ENCODE measurements around the gene GTPBP2. TPM values are rescaled to one million over a fixed set of nuclear protein-coding genes. Genes with fewer than 3 reads are reported as not detected.
A peak's percentile ranks its signal among the peaks of the same experiment; 100 is the strongest.
"Not testable (repeated sequence)": the region's sequence is repeated elsewhere in the genome, so short reads cannot be mapped to it uniquely, and the experiment has no call there.

Gene GTPBP2
- total and polyA plus RNA-seq, 2 donors: 36.3 to 40.4 TPM

DNA sequence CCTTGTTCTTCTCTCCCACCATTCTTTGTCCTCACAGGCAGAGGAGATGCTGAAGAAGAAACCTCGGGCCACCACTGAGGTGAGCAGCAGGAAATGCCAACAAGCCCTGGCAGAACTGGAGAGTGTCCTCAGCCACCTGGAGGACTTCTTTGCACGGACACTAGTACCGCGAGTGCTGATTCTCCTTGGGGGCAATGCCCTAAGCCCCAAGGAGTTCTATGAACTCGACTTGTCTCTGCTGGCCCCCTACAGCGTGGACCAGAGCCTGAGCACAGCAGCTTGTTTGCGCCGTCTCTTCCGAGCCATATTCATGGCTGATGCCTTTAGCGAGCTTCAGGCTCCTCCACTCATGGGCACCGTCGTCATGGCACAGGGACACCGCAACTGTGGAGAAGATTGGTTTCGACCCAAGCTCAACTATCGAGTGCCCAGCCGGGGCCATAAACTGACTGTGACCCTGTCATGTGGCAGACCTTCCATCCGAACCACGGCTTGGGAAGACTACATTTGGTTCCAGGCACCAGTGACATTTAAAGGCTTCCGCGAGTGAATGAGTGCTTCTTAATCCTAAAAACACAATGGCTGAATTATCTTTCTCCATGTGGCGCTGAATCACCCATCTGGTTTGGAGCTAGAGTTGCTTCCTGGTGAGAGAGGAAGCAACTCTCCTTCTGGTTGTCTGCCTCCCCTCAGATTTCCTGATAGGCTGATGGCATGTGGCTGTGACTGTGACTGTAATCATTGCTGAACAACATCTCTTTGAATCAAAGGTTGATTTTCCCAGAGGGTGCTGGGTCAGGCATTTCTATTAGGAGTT, 11.1 kb upstream of the GTPBP2 start:
- WGBS: 89% methylated on average over 21 of the region's 21 CpGs
- Histone ChIP-seq H3K36me3 (ENCODE audit: insufficient read depth) (peaks cover 6% of the 10 kb centered on the region), H3K4me3 (ENCODE audit: low read depth, low read length) (no peak overlapping the region), H3K4me1 (ENCODE audit: insufficient read depth) (no peaks in the 10 kb centered on the region), H3K27ac (ENCODE audit: low read depth) (no peak overlapping the region)
- no peak for DNase-seq (ENCODE audit: extremely low spot score)

DNA sequence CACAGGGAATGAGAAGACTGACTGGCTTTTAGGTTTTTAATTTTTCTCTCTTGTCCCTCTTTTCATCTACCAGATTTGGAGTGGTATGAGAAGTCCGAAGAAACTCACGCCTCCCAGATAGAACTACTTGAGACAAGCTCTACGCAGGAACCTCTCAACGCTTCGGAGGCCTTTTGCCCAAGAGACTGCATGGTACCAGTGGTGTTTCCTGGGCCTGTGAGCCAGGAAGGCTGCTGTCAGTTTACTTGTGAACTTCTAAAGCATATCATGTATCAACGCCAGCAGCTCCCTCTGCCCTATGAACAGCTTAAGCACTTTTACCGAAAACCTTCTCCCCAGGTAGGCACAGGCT, 7.2 kb upstream of the GTPBP2 start:
- 18% methylated on average over 7 of the region's 7 CpGs for WGBS
- Histone ChIP-seq H3K36me3 (ENCODE audit: insufficient read depth) (peaks cover 6% of the 10 kb centered on the region), H3K4me1 (ENCODE audit: insufficient read depth) (no peaks in the 10 kb centered on the region), H3K27ac (ENCODE audit: low read depth) (no peak overlapping the region), H3K4me3 (ENCODE audit: low read depth, low read length) (peak overlapping the region; percentile 58)
- no peak for DNase-seq (ENCODE audit: extremely low spot score)

DNA sequence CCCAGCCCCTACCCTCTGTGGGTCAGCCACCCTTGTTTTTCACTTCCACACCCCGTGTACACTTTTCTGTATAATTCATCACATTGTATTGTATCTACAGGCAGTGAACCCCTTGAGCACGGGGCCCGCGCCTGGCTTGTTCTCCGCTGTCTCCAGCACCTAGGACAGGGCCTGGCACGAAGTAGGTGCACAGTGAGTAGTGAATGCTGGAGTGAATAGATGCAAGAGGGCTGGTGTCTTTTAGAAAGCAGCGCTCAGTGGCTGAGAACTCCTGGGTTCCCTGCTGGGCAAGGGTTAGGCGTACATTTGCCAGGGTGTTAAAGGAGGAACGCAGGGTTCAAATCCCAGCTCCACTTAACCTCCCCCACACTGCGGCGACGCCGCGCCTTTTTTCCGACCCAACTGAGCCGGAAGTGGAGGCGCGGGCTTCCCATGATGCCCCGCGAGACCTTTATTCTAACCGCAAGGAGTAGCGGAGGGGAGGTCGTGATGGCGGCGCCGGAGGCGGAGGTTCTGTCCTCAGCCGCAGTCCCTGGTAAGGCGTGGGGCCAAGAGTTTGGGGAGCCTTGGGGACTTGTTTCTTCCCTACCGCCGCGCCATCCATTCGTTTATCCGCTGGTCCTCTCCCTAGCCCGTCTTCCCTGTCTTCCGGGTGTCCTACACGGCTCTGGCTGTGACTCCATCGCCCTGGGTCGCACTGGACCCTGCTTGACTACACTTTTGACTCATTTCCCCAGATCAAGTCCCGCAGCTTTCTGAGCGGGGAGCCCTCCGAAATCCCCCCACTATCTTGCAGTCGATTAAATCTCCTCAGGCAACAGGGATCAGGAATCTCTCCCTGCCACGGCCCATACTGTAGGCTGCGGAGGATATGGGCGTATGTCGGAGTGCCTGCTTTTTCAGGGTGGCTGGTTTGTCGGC, 6.6 kb upstream of the GTPBP2 start, which contains the start of gene MAD2L1BP:
Gene MAD2L1BP (plus strand): TSS at position 454 of the 921 bp plus-strand sequence. CDS start 36 bp downstream, at position 490.
- DNase-seq (ENCODE audit: extremely low spot score): no peak
- Histone ChIP-seq H3K36me3 (ENCODE audit: insufficient read depth) (peaks cover 6% of the 10 kb centered on the region), H3K27ac (ENCODE audit: low read depth) (peak within 1 kb of the TSS; percentile 71), H3K4me1 (ENCODE audit: insufficient read depth) (no peaks in the 10 kb centered on the region), H3K4me3 (ENCODE audit: low read depth, low read length) (peak within 1 kb of the TSS; percentile 58)
- 4% methylated on average over 48 of the region's 48 CpGs for WGBS

DNA sequence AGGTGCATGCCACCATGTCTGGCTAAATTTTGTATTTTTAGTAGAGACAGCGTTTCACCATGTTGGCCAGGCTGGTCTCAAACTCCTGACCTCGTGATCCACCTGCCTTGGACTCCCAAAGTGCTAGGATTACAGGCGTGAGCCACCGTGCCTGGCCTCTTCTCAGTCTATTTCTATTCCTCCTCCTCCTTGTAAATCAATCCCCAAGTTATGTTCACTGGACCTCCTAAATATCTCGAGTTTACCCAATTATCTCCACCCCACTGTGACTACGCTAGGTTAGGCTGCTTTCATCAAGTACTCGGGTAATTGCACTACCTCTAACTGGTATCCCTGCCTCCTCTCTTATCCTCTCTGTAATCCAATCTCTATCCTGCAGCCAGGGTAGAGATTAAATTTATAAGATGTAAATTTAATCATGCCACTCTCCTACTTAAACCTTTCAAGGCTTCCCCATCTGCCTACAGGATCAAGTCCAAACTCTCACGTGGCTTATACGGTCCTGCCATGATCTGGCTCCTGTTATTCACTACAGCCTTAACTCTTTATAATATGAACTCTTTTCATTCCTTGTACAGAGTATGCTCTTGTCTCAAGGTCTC, 5.7 kb upstream of the GTPBP2 start:
- H3K4me3 ChIP-seq (ENCODE audit: low read depth, low read length): no peak overlapping the region
- no peak for DNase-seq (ENCODE audit: extremely low spot score)
- H3K36me3 ChIP-seq (ENCODE audit: insufficient read depth): no peaks in the 10 kb centered on the region
- no peak overlapping the region for H3K27ac ChIP-seq (ENCODE audit: low read depth)
- WGBS: 60% methylated on average over 9 of the region's 9 CpGs
- H3K4me1 ChIP-seq (ENCODE audit: insufficient read depth): no peaks in the 10 kb centered on the region

DNA sequence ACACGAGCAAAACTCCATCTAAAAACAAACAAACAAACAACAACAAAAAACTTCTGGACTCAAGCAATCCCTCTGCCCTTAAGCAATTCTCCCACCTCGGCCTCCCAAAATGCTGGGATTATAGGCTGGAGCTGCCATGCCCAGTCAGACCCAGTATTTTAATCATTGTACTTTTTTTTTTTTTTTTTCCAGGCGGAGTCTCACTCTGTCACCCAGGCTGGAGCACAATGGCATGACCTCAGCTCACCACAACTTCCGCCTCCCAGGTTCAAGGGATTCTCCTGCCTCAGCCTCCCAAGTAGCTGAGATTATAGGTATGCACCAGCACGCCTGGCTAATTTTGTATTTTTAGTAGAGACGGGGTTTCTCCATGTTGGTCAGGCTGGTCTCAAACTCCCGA, 3.9 kb upstream of the GTPBP2 start:
- H3K4me1 ChIP-seq (ENCODE audit: insufficient read depth); H3K4me3 ChIP-seq (ENCODE audit: low read depth, low read length); DNase-seq (ENCODE audit: extremely low spot score); H3K27ac ChIP-seq (ENCODE audit: low read depth); H3K36me3 ChIP-seq (ENCODE audit: insufficient read depth): not testable (repeated sequence)
- 91% methylated on average over 7 of the region's 7 CpGs for WGBS

DNA sequence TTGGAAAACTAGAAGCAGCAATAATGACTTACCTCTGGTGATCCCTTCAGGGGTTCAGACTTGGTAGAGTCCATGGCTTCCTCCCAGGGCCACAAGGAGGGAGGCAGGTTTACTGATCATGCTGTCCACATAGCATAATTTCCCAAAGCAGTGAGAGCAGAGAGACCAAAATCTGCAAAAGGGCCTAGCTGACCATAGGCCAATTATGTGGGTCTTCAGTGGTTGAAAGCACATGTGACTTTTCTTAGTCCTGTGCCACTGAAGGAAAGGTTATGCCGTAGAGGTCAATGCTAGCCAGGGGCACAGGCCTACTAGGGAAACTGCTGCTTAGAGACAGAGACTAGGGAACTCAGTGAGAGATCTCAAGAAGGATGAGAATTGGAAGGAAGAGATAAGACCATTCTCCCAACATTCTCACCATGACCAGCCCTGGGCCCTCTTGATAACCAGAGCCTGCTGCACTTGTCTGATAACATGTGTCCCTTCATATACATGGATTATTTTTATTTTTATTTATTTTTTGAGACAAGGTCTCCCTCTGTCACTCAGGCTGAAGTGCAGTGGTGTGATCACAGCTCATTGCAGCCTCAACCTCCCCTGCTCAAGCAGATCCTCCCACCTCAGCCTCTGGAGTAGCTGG, 2.0 kb upstream of the GTPBP2 start:
- no peak for DNase-seq (ENCODE audit: extremely low spot score)
- H3K27ac ChIP-seq (ENCODE audit: low read depth): no peak overlapping the region
- H3K36me3 ChIP-seq (ENCODE audit: insufficient read depth): no peaks in the 10 kb centered on the region
- no peak overlapping the region for H3K4me3 ChIP-seq (ENCODE audit: low read depth, low read length)
- no peaks in the 10 kb centered on the region for H3K4me1 ChIP-seq (ENCODE audit: insufficient read depth)
- WGBS: 93% methylated on average over 1 of the region's 1 CpG

DNA sequence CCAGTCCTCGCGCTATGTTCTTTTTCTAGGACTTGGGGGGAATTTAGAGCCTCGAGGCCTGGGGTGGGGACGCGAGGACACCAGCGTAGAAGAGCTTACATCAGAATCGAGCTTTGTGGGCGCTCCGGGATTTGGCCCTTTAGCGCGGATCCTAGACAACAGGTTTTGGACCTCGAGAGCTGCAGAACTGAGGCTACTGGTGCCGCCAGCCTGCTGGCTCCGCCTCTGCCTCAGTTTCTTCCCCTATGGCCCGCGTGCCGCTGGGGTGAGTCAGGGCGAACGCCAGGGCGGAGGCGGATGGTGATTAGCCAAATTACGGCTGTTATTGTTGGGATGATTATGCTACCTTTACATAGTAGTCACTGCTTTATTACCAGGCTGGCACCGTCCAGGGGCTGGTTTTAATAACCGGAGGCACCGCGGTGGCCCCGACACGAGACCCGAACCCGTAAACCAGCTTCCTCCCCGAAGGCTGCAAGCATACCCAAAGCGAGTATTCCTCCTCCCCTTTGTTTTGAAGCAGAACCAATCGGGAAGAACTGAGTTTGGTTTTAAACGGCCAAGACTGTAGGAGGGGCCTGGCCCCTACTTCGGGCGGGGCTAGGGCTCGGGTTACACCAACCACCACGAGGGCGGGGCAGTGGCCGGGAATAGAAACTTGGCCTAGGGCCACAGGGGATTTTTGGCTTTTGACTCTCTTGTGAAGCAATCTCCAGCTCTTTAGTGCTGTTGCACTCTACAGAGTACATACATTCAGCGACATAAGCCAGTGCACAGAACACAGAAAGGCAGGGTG, 639 bp upstream of the GTPBP2 start:
- Histone ChIP-seq H3K4me3 (ENCODE audit: low read depth, low read length) (peak overlapping the region; percentile 59), H3K27ac (ENCODE audit: low read depth) (peak overlapping the region; percentile 89), H3K4me1 (ENCODE audit: insufficient read depth) (no peaks in the 10 kb centered on the region), H3K36me3 (ENCODE audit: insufficient read depth) (no peaks in the 10 kb centered on the region)
- DNase-seq (ENCODE audit: extremely low spot score): peak; percentile 97
- WGBS: under 1% methylated on average over 41 of the region's 41 CpGs

DNA sequence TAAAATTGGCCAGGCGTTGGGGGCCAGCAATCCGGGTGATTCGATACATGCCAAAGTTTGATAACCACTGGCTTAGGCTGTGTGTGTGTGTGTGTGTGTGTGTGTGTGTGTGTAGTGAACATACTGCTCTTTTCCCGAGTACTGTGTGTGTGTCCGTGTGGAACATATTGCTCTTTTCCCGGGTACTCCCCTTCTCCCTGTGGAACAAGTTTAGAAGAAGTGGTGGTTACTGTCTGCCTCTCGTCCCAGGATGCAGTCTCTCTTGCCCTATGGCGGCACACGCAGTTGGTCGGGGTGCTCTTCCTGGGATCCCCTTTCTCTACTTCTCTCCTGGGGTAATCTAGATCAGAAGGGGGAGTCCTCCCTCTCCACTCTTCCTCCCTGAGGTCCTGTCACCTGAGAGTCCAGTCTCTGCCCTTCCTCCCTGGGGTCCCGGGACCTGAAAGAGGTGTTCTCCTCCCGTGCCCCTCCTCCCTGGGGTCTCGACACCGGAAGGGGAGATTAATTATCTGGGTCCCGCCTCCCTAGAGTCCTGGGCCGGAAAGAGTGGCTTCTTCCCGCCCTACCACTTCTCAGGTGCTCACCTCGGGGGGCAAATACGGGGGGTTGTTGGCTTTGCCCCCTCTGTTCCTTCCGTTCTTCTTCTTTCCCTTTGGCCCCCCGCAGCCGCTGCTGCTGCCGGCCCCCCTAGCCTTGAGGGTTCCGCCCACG, 516 bp downstream of the GTPBP2 start:
- Histone ChIP-seq H3K4me1 (ENCODE audit: insufficient read depth) (no peaks in the 10 kb centered on the region), H3K4me3 (ENCODE audit: low read depth, low read length) (peak overlapping the region; percentile 84), H3K27ac (ENCODE audit: low read depth) (peak overlapping the region; percentile 95), H3K36me3 (ENCODE audit: insufficient read depth) (peaks cover 3% of the 10 kb centered on the region)
- peak; percentile 39 for DNase-seq (ENCODE audit: extremely low spot score)
- WGBS: 2% methylated on average over 25 of the region's 25 CpGs

DNA sequence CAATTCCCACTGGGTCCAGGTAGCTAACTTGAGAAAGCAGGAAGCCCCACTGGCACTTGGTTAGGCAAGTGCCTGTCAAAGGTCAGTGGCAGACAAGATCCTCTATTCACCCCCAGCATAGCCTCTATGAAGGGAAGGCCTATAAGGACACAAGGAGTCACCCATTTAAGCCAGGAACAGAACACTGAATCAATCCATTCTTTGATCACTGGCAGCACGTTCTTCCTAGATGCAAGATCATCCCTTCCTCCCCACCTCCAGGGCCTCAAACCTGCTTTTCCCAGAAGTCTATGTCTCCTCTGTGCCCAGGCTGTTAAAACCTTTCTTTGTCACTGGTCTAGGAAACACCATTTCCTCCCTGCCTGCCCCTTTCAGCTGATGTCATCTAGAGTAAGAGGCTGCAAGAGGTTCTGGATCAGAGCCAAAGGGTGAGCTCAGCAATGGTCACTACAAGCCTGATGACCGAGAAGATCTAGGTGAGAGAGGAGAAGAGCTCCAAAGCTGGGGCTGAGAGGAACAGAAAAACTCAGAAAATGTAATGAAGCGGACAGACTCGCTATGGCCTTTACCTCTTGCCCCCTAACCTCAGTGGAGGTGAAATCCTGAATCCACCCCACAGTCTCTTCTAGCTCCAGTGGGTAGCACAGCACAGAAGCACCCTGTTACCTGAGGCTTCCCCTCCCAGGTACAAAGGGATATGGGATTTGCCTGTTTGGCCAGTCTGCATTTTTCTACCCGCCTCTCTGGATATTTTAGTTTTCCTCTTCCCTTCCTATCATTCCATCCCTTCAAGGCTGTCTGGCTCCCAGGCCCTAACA, 1.8 kb downstream of the GTPBP2 start:
- Histone ChIP-seq H3K27ac (ENCODE audit: low read depth) (peak overlapping the region; percentile 44), H3K36me3 (ENCODE audit: insufficient read depth) (peaks cover 3% of the 10 kb centered on the region), H3K4me1 (ENCODE audit: insufficient read depth) (no peaks in the 10 kb centered on the region), H3K4me3 (ENCODE audit: low read depth, low read length) (no peak overlapping the region)
- 57% methylated on average over 5 of the region's 5 CpGs for WGBS
- DNase-seq (ENCODE audit: extremely low spot score): peak; percentile 79

DNA sequence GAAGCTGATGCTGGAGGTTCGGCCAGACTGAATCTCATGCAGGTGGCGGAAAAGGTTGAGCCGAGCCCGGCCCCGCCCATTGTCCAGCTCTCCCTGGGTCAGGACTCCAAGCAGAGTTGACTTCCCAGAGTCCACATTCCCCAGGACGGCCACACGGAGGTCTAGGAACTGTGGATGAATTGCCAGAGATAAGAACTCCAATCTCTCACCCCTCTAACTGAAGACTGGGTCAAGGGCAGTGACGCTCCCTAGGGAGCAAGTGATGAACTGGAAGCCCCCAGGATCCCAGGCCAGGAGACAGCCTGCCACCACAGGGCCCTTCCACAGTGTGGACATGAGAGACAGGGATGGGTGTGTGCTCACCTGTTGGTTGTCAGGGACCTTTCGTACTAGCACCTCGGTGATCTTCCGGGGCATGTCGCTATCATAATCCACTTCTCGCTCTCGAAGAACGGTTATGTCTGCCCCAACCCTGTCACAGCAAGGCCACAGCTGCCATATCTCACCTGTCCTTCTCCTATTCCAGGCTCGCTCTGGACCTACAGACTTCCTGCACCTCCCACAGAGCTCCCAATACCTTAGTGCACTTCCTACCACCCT, 3.6 kb downstream of the GTPBP2 start:
- Histone ChIP-seq H3K4me1 (ENCODE audit: insufficient read depth) (no peaks in the 10 kb centered on the region), H3K36me3 (ENCODE audit: insufficient read depth) (peaks cover 3% of the 10 kb centered on the region), H3K27ac (ENCODE audit: low read depth) (no peak overlapping the region), H3K4me3 (ENCODE audit: low read depth, low read length) (no peak overlapping the region)
- WGBS: 94% methylated on average over 16 of the region's 16 CpGs
- no peak for DNase-seq (ENCODE audit: extremely low spot score)

DNA sequence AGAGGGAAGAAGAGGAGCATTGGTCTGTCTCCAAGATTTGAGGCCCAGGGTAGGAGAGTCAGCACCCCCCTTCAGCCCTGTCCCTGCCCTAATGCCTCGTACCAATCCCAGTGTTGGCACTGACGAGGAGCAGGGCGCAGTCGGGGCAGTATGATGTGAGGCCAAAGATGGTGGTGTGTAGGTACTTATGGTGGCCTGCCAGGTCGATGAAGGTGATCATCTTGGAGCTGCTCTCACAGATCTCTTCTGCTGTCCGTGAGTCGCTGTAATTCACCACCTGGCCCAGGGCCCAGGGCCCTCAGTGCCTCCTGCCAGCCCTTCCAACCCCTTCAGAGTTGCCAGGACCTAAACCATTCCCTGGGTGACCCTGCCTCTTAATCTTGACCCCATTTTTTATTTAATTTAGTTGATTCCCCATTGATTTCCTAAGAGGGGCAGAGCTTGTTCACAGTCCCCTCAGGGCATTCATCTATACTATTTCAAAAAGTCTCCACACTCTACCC, 4.2 kb downstream of the GTPBP2 start:
- no peak overlapping the region for H3K27ac ChIP-seq (ENCODE audit: low read depth)
- no peak overlapping the region for H3K4me3 ChIP-seq (ENCODE audit: low read depth, low read length)
- peaks cover 3% of the 10 kb centered on the region for H3K36me3 ChIP-seq (ENCODE audit: insufficient read depth)
- WGBS: 86% methylated on average over 7 of the region's 7 CpGs
- no peaks in the 10 kb centered on the region for H3K4me1 ChIP-seq (ENCODE audit: insufficient read depth)
- DNase-seq (ENCODE audit: extremely low spot score): no peak

Measured in urinary bladder (tissue), 4 donors.